Measurements from ENCODE around the gene LMO3. TPM values are rescaled to one million over a fixed set of nuclear protein-coding genes. Genes with fewer than 3 reads are reported as not detected.

LMO3 gene
- total RNA-seq, 1 donor from 2014 or later, result not detected

DNA sequence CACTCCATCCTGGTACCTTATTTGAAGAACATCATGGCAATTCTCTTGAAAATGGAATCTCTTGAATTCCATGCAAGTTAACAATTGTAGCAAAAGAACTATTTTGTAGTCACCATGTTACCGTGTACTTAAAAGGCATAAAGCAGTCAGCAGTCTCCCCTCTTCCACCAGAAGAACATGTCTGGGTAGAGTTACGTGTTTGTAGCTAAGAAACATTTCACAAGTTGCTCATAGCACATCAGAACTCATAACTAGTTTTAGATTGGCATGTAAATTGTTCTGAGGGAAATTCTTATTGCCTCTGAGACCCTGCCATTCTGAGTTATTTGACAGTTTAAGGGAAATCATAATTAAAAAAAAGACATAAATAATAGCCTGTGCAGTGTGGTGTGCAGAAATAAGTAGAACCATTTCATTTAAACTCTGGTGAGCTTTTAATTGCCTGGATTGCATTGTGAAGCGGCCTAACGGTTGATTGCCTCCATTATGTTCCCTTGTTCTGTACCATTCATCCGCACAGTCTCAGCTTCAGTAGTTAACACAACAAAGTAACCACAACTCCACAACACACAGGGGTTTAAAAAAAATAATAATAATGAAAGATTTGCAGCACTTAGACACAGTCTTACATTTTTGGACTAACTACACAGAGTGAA is 2.6 kb downstream of the LMO3 start:
- no peak overlapping the region for H3K4me3 ChIP-seq (ENCODE audit: low read depth, low read length)
- no peak for DNase-seq (ENCODE audit: low read depth)
- TF ChIP-seq, protein P1, sequence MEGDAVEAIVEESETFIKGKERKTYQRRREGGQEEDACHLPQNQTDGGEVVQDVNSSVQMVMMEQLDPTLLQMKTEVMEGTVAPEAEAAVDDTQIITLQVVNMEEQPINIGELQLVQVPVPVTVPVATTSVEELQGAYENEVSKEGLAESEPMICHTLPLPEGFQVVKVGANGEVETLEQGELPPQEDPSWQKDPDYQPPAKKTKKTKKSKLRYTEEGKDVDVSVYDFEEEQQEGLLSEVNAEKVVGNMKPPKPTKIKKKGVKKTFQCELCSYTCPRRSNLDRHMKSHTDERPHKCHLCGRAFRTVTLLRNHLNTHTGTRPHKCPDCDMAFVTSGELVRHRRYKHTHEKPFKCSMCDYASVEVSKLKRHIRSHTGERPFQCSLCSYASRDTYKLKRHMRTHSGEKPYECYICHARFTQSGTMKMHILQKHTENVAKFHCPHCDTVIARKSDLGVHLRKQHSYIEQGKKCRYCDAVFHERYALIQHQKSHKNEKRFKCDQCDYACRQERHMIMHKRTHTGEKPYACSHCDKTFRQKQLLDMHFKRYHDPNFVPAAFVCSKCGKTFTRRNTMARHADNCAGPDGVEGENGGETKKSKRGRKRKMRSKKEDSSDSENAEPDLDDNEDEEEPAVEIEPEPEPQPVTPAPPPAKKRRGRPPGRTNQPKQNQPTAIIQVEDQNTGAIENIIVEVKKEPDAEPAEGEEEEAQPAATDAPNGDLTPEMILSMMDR (conservative IDR thresholded peaks at IDR 0.05; ENCODE audit: low read depth, low read length), result no peak

DNA sequence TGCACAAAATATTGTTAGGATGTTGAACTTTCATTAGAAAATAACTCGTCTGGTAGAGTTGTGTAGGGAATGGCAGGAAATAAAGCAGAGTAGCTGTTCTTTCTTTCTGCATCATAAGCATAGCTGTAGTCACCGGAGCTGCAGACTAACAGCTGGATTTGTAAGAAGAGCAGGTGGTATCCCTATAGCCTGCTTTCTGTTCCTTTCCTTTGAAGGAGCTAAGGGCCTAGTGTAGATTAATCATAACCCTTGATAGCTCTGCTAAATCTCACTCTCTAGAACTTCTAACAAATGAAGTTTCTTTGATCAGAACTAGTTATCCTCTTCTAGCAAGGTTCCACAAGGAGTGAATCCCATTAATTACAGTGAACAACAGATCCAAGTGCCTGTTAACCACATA is 3.5 kb downstream of the LMO3 start:
- H3K4me3 ChIP-seq (ENCODE audit: low read depth, low read length), result no peak overlapping the region
- DNase-seq (ENCODE audit: low read depth), result no peak
- TF ChIP-seq, protein P1 (conservative IDR thresholded peaks at IDR 0.05; ENCODE audit: low read depth, low read length), result no peak

DNA sequence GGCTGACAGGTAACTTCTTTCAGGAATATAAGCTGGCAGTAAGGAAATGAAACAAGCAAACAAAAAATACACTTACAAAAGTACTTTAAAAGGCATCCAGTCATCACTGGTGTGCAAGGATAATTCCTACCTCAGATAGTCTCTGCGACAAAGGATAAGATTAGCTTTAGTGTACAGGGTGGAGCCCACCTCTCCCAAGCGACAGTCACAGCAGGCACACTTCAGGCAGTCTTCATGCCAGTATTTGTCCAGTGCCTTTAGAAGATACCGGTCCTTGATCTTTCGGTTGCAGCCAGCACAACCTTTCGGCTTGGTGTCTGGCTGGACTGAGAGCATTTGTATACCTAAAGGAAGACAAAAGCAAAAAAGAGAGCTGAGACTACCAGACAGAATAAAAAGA is 5.4 kb downstream of the LMO3 start:
- no peak overlapping the region for H3K4me3 ChIP-seq (ENCODE audit: low read depth, low read length)
- TF ChIP-seq, protein P1 (conservative IDR thresholded peaks at IDR 0.05; ENCODE audit: low read depth, low read length), result no peak
- no peak for DNase-seq (ENCODE audit: low read depth)

DNA sequence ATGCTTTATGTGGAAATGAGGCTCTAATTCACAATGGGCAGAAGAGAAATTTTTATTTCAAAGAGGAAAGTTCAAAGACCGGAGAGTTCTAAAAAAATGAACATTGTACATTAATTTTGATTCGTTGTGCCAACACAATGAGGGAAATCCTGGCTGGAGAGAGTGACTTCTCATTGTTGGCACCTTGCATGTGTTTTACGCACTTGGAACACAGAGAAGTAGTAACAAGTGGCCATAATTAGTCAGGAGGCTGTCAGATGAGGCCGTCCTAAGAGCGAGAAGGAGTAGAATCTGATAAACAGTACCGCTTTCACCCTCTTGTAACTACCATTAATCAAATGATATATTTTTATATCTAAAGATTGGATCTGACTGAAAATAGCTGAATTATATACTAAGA is 6.9 kb downstream of the LMO3 start:
- TF ChIP-seq, protein P1 (conservative IDR thresholded peaks at IDR 0.05; ENCODE audit: low read depth, low read length), result no peak

DNA sequence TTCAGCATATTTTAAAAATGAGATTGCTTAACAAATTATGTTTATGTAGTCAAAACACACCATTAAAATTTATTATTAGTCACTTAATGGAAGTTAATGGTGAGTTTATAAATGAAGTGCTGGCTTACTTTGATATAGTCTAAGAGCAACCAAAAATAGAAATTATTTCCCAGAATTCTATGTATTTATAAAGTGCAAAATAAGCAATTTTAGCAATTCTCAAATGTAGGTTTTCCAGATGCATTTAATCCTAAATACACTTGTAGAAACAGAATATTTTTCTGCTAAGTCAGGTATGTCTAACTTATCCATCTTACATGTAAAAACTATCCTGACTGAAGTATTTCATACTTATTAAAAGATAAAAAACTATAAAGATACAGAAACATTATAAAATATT is 11.2 kb downstream of the LMO3 start:
- no peak for DNase-seq (ENCODE audit: low read depth)
- no peak overlapping the region for H3K4me3 ChIP-seq (ENCODE audit: low read depth, low read length)
- TF ChIP-seq, protein P1 (conservative IDR thresholded peaks at IDR 0.05; ENCODE audit: low read depth, low read length), result no peak

More for the DNA sequence above, 6.9 kb downstream of the LMO3 start:
- no peak for DNase-seq (ENCODE audit: low read depth)
- H3K4me3 ChIP-seq (ENCODE audit: low read depth, low read length), result no peak overlapping the region

DNA sequence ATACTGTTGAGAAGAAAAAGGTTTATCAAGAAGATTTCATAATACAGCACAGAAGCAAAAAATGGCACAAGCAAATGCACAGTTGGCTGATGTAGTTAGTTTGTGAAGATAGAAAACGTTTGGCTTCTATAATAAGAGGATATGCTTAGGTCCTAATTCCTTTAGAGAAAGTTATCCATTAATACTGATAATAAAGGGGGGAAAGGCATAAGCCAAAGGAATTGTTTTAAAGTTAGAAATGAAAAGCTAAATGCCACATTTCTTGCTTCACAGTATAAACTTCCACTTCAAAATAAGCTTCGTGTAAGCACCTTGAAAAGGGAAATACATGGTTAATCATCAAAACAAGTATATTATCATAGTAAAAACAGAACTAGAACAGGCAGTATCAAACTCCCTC is 12.4 kb downstream of the LMO3 start:
- H3K4me3 ChIP-seq (ENCODE audit: low read depth, low read length), result no peak overlapping the region
- DNase-seq (ENCODE audit: low read depth), result no peak
- TF ChIP-seq, protein P1 (conservative IDR thresholded peaks at IDR 0.05; ENCODE audit: low read depth, low read length), result no peak

DNA sequence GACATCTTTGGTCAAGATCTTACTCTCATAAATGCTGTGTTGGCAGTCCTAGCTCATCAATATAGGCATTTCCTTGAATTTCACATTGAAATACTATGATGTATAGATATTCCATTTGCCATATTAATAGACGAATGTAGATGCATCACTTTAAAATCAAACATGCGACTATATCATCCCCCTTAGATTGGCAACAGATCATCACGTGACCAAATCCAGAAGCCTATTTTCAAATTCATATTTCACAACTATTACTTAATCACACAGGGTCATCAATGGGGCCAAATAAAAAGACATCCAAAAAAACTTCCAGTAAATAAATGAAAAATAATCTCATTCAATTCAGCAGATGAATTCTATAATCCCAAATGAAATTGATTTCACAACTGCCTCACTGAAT is 15.3 kb downstream of the LMO3 start:
- TF ChIP-seq, protein P1 (conservative IDR thresholded peaks at IDR 0.05; ENCODE audit: low read depth, low read length), result no peak
- no peak for DNase-seq (ENCODE audit: low read depth)
- H3K4me3 ChIP-seq (ENCODE audit: low read depth, low read length), result no peak overlapping the region
